Upper lobe of left lung (tissue), 4 donors: ENCODE results near the gene XYLT1.

ENCODE experiments used
- EP300 ChIP-seq, 4 donors: sonication (generic); formaldehyde crosslinking; IDR thresholded peaks; one replicate each; pipeline ENCODE4 v1.5.1; 2017; ENCODE audit warnings: antibody characterized with exemption in 4 of 4, control low read depth in 2 of 4
- POLR2A ChIP-seq, 4 donors: fragments of 450-650 bp; IDR thresholded peaks; one replicate each; pipeline ENCODE4 v1.5.1; 2016 to 2017; ENCODE audit warnings: antibody characterized with exemption in 4 of 4, mild to moderate bottlenecking in 2 of 4
- TF ChIP-seq, protein P1 (sequence below), 6 experiments: fragments of 450-650 bp in 4 of 6; fragments of 200-600 bp in 2 of 6; sonication (generic) in 2 of 6; IDR thresholded peaks; one replicate each; pipeline ENCODE4 v1.5.1; 2016 to 2019; ENCODE audit warnings: antibody characterized with exemption in 6 of 6

DNA sequence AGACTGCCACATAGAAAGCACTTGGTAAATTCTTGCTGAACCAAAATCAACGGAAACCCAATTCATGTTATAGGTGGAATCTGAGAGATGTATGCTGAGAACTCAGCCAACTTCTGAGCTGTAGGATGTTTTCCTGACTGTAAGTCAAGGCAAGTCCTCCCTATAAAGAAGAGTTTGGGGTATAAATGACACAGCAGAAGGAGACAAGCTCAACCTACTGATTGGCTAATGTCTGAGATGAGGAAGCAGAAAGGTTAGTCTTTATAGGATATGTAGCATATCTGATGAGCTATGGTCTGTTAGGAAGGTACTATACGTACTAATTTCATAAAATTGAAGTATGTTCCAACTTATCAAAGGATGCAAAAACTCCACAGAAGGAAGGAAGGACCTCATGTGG, 99.5 kb downstream of the XYLT1 start:
- TF ChIP-seq, protein P1, sequence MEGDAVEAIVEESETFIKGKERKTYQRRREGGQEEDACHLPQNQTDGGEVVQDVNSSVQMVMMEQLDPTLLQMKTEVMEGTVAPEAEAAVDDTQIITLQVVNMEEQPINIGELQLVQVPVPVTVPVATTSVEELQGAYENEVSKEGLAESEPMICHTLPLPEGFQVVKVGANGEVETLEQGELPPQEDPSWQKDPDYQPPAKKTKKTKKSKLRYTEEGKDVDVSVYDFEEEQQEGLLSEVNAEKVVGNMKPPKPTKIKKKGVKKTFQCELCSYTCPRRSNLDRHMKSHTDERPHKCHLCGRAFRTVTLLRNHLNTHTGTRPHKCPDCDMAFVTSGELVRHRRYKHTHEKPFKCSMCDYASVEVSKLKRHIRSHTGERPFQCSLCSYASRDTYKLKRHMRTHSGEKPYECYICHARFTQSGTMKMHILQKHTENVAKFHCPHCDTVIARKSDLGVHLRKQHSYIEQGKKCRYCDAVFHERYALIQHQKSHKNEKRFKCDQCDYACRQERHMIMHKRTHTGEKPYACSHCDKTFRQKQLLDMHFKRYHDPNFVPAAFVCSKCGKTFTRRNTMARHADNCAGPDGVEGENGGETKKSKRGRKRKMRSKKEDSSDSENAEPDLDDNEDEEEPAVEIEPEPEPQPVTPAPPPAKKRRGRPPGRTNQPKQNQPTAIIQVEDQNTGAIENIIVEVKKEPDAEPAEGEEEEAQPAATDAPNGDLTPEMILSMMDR (IDR thresholded peaks at IDR 0.05) = no peak
- no peak for TF ChIP-seq POLR2A (IDR thresholded peaks at IDR 0.05)
- TF ChIP-seq EP300 (IDR thresholded peaks at IDR 0.05) = no peak
